Erythroblast (primary cell): Measurements from ENCODE around the gene FN1.

ENCODE experiments used
- GATA1 ChIP-seq: IDR thresholded peaks from 2 replicates; pipeline ENCODE4 v1.6.1; 2011; ENCODE audit warnings: low read depth, mild to moderate bottlenecking, control low read depth, low read length, moderate library complexity
- POLR2A ChIP-seq: IDR thresholded peaks from 2 replicates; pipeline ENCODE4 v1.6.1; 2011; ENCODE audit warnings: mild to moderate bottlenecking, low read length

- TF ChIP-seq POLR2A (no peak), GATA1 (no peak)
Observed at GRCh38 chr2:215431290-215431689, 4.6 kb downstream of the FN1 start.
